GM18520 (cell line): Measurements from ENCODE around the gene TOMT.

ENCODE experiments used
- ATAC-seq: cut with Tn5 transposase; IDR thresholded peaks from one replicate; pipeline ENCODE4 v1.9.1; 2021; ENCODE audit not compliant: unreplicated experiment

TOMT gene

DNA sequence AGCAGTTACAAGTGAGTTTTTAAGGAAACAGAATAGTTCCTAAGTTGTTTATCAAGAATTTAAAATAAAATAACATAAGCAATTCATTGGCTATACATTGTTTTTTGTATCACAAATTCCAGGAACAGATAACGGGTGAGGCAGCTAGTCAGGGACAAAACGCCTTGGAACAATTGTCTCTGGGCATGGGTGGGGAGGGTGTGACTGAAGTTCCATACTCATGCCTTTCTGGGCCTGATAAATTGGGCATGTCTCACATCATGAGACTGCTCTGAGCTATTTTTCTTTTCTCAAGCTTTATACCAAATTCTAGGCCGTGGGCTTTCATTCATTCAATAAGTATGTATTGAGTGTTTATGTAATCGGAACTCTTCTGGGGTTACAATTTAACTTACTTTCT, 51.4 kb downstream of the TOMT start:
- ATAC-seq, result no peak
